CD14-positive monocyte (primary cell): ENCODE measurements around the gene RAPGEF6. TPM values are rescaled to one million over a fixed set of nuclear protein-coding genes. Genes with fewer than 3 reads are reported as not detected.

Experiments used
- DNase-seq, 3 donors: peaks; one replicate each; pipeline ENCODE4 v3.0.0-alpha.2; 2011 to 2022
- H2AFZ ChIP-seq: 2 replicates; pipeline ENCODE4 v1.6.0; 2012; ENCODE audit warnings: mild to moderate bottlenecking, low read depth, low read length, inconsistent platforms; ENCODE audit not compliant: insufficient read depth, poor library complexity, severe bottlenecking
- H3K27ac ChIP-seq, 2 donors: 1 replicate in 1 of 2; 2 replicates in 1 of 2; pipeline ENCODE4 v1.5.1; 2012 to 2013; ENCODE audit warnings: low read length in 2 of 2, control low read depth in 1 of 2, inconsistent platforms in 1 of 2, low read depth in 1 of 2, mild to moderate bottlenecking in 1 of 2
- H3K27me3 ChIP-seq, 2 donors: one replicate each; pipeline versions ENCODE4 v1.6.0 to v1.6.1; 2011 to 2013; ENCODE audit warnings: low read length in 2 of 2; ENCODE audit not compliant: control insufficient read depth in 2 of 2, insufficient read depth in 2 of 2
- H3K36me3 ChIP-seq, 2 donors: replicated peaks in 1 of 2; 1 replicate in 1 of 2; 2 replicates in 1 of 2; pipeline versions ENCODE4 v1.5.1 to v1.6.1; 2012 to 2013; ENCODE audit warnings: low read length in 2 of 2, control low read depth in 1 of 2, inconsistent platforms in 1 of 2, mild to moderate bottlenecking in 1 of 2; ENCODE audit not compliant: insufficient read depth in 2 of 2, control insufficient read depth in 1 of 2
- H3K4me1 ChIP-seq, 2 donors: 1 replicate in 1 of 2; 2 replicates in 1 of 2; pipeline versions ENCODE4 v1.5.1 to v1.6.1; 2012 to 2013; ENCODE audit warnings: low read length in 2 of 2, control low read depth in 1 of 2, inconsistent platforms in 1 of 2, mild to moderate bottlenecking in 1 of 2, moderate library complexity in 1 of 2; ENCODE audit not compliant: insufficient read depth in 2 of 2, control insufficient read depth in 1 of 2
- H3K4me2 ChIP-seq: replicated peaks from 2 replicates; pipeline ENCODE3; 2012; ENCODE audit warnings: low read length, moderate library complexity, mild to moderate bottlenecking; ENCODE audit not compliant: poor library complexity, severe bottlenecking; ENCODE audit errors: extremely low read depth
- H3K4me3 ChIP-seq, 3 experiments: fragments of 200-600 bp in 1 of 3; sonication (generic) in 1 of 3; replicated peaks in 1 of 3; 1 replicate in 2 of 3; 2 replicates in 1 of 3; pipeline ENCODE4 v1.5.1; 2011 to 2013; ENCODE audit warnings: low read length in 3 of 3, mild to moderate bottlenecking in 3 of 3, control low read depth in 2 of 3, low read depth in 2 of 3, inconsistent platforms in 1 of 3, moderate library complexity in 1 of 3
- H3K79me2 ChIP-seq: 2 replicates; pipeline ENCODE4 v1.6.0; 2012; ENCODE audit warnings: mild to moderate bottlenecking, control low read depth, inconsistent platforms, low read length, moderate library complexity; ENCODE audit not compliant: insufficient read depth
- H3K9ac ChIP-seq: 2 replicates; pipeline ENCODE4 v1.6.0; 2017; ENCODE audit warnings: low read length, mild to moderate bottlenecking; ENCODE audit not compliant: insufficient read depth, poor library complexity, severe bottlenecking
- H3K9me3 ChIP-seq, 2 donors: replicated peaks in 1 of 2; 1 replicate in 1 of 2; 2 replicates in 1 of 2; pipeline versions ENCODE4 v1.5.1 to v1.6.1; 2012 to 2013; ENCODE audit warnings: low read length in 2 of 2, control low read depth in 1 of 2; ENCODE audit not compliant: control insufficient read depth in 1 of 2, insufficient read depth in 1 of 2
- H4K20me1 ChIP-seq: 2 replicates; pipeline ENCODE4 v1.6.0; 2012; ENCODE audit warnings: mild to moderate bottlenecking, low read length, control low read depth, moderate library complexity; ENCODE audit not compliant: insufficient read depth
- H3K27ac Mint-ChIP-seq, 7 donors: one replicate each; pipeline ENCODE4 v1.8.0; 2020; ENCODE audit warnings: mild to moderate bottlenecking in 7 of 7, mixed read lengths in 7 of 7, moderate library complexity in 6 of 7, inconsistent platforms in 2 of 7
- H3K27me3 Mint-ChIP-seq, 3 donors: one replicate each; pipeline ENCODE4 v1.8.0; 2021 to 2022; ENCODE audit warnings: low read depth in 3 of 3, mild to moderate bottlenecking in 3 of 3, mixed read lengths in 3 of 3, moderate library complexity in 3 of 3, inconsistent platforms in 1 of 3
- H3K36me3 Mint-ChIP-seq, 2 donors: one replicate each; pipeline ENCODE4 v1.8.0; 2020; ENCODE audit warnings: mixed read lengths in 2 of 2, inconsistent platforms in 1 of 2, mild to moderate bottlenecking in 1 of 2
- H3K4me1 Mint-ChIP-seq: one replicate; pipeline ENCODE4 v1.8.0; 2020; ENCODE audit warnings: mild to moderate bottlenecking, mixed read lengths
- H3K4me3 Mint-ChIP-seq, 2 donors: one replicate each; pipeline ENCODE4 v1.8.0; 2020; ENCODE audit warnings: mild to moderate bottlenecking in 2 of 2, mixed read lengths in 2 of 2, moderate library complexity in 1 of 2
- H3K9me3 Mint-ChIP-seq, 7 donors: one replicate each; pipeline ENCODE4 v1.8.0; 2020 to 2022; ENCODE audit warnings: mixed read lengths in 7 of 7, mild to moderate bottlenecking in 6 of 7, moderate library complexity in 6 of 7, inconsistent platforms in 2 of 7
- CTCF ChIP-seq: fragments of 200-600 bp; IDR thresholded peaks from one replicate; pipeline ENCODE4 v1.8.0; 2022; ENCODE audit warnings: antibody characterized with exemption, mild to moderate bottlenecking
- WGBS: methylation state at CpG from one replicate; pipeline ENCODE4 v1.1.5; 2013; ENCODE audit warnings: missing lambda C conversion rate; ENCODE audit not compliant: insufficient coverage; 5-methylcytosine and 5-hydroxymethylcytosine counted together
- intact Hi-C, 2 donors: fragments of 100-400 bp; cut with micrococcal nuclease; formaldehyde crosslinking; loops; one replicate each; pipeline versions ENCODE4 v1.15.0 to v1.15.1; 2023
- polyA plus RNA-seq, 3 donors: library from polyadenylated mRNA; depleted of rRNA in 1 of 3; unstranded in 2 of 3; stranded (reverse) in 1 of 3; fragments of 300-500 nt in 2 of 3; fragments of >200 nt in 1 of 3; fragmentation: Illumina TruSeq in 2 of 3; gene quantifications; 1 replicate in 2 of 3; 2 replicates in 1 of 3; pipeline ENCODE4 v1.2.3, GENCODE V29; 2012 to 2021

Gene RAPGEF6
- polyA plus RNA-seq, 3 donors: 2.9 to 4.8 (median 4.8) TPM

GRCh38 chr5:131450941-131451340, 184.1 kb downstream of the RAPGEF6 start:
- Histone ChIP-seq H4K20me1 (no peaks in the 10 kb centered on the region), H3K4me1 (no peaks in the 10 kb centered on the region), H2AFZ (no peak overlapping the region), H3K27me3 (no peaks in the 10 kb centered on the region), H3K36me3 (peaks cover 50 to 90% of the 10 kb centered on the region in 2 donors), H3K79me2 (no peaks in the 10 kb centered on the region), H3K4me2 (no peak overlapping the region), H3K27ac (no peak overlapping the region), H3K9me3 (peaks cover 0 to 3% of the 10 kb centered on the region in 2 donors), H3K4me3 (no peak overlapping the region), H3K9ac (no peak overlapping the region)
- H3K9me3 Mint-ChIP-seq: peaks cover 0 to 4% (median 0%) of the 10 kb centered on the region in 7 donors
- TF ChIP-seq CTCF: no peak
- DNase-seq: no peak
- no peak overlapping the region for H3K27ac Mint-ChIP-seq
- no peaks in the 10 kb centered on the region for H3K4me1 Mint-ChIP-seq
- WGBS: 100% methylated on average over 2 of the region's 2 CpGs
- peaks cover 56 to 61% of the 10 kb centered on the region in 2 donors for H3K36me3 Mint-ChIP-seq
- intact Hi-C loops: no loop called here
- H3K27me3 Mint-ChIP-seq: no peaks in the 10 kb centered on the region
- no peak overlapping the region for H3K4me3 Mint-ChIP-seq

DNA sequence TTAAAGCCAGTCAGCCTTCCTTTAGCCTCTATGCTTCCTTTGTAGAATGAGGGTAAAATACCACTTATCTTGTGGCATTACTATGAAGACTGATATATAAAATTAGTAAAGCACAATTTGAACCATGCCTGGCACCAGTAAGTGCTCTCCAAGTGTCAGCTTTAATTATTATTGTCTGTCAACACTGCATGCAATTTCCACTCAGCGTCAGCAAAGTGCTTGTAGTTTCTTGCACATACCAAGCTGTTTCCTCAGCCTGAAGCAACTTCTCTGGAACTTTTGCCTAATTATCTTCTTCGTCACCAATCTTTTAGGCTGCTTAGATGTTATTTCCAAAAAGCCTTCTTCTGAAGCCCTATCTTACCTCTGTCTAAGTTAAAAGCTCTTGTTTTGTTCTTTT, 193.8 kb downstream of the RAPGEF6 start:
- no peaks in the 10 kb centered on the region for H3K9me3 Mint-ChIP-seq
- no peak for DNase-seq
- H3K36me3 ChIP-seq: peaks cover 77 to 95% of the 10 kb centered on the region in 2 donors
- no peak for TF ChIP-seq CTCF
- no peak overlapping the region for H3K27ac ChIP-seq
- no peak overlapping the region for H3K4me2 ChIP-seq
- H3K9ac ChIP-seq: no peak overlapping the region
- H3K4me1 Mint-ChIP-seq: no peaks in the 10 kb centered on the region
- H3K9me3 ChIP-seq: no peaks in the 10 kb centered on the region
- no peaks in the 10 kb centered on the region for H4K20me1 ChIP-seq
- H3K27me3 ChIP-seq: no peaks in the 10 kb centered on the region
- no peaks in the 10 kb centered on the region for H3K27me3 Mint-ChIP-seq
- no peaks in the 10 kb centered on the region for H3K4me1 ChIP-seq
- no peak overlapping the region for H2AFZ ChIP-seq
- H3K4me3 Mint-ChIP-seq: no peak overlapping the region
- H3K79me2 ChIP-seq: no peaks in the 10 kb centered on the region
- intact Hi-C loops: no loop called here
- H3K36me3 Mint-ChIP-seq: peaks cover 77 to 78% of the 10 kb centered on the region in 2 donors
- no peak overlapping the region for H3K4me3 ChIP-seq
- H3K27ac Mint-ChIP-seq: no peak overlapping the region
- whole genome bisulfite sequencing: 100% methylated on average over 2 of the region's 2 CpGs
